Measurements from ENCODE around the gene MASTL.

DNA sequence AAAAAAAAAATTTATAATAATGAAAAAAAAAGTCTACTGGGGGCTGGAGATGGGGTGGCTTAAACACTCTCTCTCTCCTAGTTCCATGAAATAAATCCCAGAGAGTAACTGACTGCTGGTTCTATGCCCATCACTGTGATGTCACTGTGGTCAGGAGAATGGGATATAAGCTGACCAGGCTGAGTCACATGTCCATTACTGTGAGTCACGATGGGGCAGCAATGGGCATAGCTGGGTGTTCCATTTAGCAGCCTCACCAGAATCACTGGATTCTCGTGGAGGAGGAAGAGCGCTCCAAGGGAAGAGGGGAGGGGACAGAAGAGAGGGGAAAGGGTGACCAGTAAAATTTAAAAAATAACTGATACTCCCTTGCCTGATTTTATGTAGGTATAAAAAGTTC lies 37.1 kb downstream of the MASTL start:
- TF ChIP-seq, protein P1, sequence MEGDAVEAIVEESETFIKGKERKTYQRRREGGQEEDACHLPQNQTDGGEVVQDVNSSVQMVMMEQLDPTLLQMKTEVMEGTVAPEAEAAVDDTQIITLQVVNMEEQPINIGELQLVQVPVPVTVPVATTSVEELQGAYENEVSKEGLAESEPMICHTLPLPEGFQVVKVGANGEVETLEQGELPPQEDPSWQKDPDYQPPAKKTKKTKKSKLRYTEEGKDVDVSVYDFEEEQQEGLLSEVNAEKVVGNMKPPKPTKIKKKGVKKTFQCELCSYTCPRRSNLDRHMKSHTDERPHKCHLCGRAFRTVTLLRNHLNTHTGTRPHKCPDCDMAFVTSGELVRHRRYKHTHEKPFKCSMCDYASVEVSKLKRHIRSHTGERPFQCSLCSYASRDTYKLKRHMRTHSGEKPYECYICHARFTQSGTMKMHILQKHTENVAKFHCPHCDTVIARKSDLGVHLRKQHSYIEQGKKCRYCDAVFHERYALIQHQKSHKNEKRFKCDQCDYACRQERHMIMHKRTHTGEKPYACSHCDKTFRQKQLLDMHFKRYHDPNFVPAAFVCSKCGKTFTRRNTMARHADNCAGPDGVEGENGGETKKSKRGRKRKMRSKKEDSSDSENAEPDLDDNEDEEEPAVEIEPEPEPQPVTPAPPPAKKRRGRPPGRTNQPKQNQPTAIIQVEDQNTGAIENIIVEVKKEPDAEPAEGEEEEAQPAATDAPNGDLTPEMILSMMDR (IDR thresholded peaks at IDR 0.05; ENCODE audit: low read length), result no peak
- TF ChIP-seq EZH2 (IDR thresholded peaks at IDR 0.05; ENCODE audit: borderline replicate concordance, low read length), result no peak

Data from OCI-LY1 (cell line).